ENCODE data around the gene NEURL1. TPM values are rescaled to one million over a fixed set of nuclear protein-coding genes. Genes with fewer than 3 reads are reported as not detected.

Gene NEURL1
- total RNA-seq, 2 donors from 2014 or later = 1.4 to 1.8 TPM

DNA sequence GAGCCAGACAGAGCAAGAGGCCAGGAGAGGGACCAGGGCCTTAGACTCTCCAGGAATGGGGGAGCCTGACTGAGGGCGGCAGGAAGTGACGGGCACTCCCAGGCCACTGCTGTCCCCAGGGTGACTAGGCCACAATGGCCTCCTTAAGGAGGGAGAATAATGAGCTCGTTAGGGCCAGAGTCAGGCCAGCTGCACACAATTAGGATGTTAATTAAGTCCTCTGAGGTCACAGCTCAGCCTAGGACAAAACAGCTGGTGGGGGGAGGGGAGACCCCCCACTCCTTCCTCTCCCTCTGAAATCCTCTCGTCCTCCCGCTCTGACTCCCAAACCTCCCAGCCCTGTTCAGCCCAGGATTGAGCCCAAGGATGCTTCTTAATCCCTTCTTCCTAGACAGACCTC lies 143.0 kb downstream of the NEURL1 start:
- H3K4me3 Mint-ChIP-seq = no peak overlapping the region
- H3K9me3 Mint-ChIP-seq = no peaks in the 10 kb centered on the region
- H3K4me1 Mint-ChIP-seq (ENCODE audit: low read depth in 2 of 2) = peaks cover 0 to 5% of the 10 kb centered on the region in 2 donors
- H3K27ac Mint-ChIP-seq = peak overlapping the region in 1 of 2 donors; percentile 4
- H3K36me3 Mint-ChIP-seq = no peaks in the 10 kb centered on the region
- ATAC-seq (no peak), DNase-seq (ENCODE audit: low spot score) (no peak)
- H3K27me3 Mint-ChIP-seq = no peaks in the 10 kb centered on the region

DNA sequence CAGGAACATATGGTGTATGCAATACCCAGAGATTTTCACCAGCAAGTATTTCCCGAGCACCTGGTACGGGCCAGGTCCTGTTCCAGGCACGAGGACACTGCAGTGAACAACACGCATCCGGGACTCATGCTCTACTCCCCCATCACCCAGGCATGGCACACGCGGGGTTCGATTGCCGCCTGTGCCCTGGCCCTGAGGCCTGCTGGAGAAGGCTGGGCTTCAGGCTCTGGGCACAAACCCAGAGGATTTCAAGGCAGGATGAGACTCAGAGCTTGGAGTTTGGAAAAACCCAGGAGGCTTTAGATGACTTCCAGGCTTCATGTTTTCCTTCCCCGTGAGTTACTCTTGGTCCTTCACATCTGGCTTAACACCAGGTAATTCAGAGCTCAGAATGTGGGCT lies 143.5 kb downstream of the NEURL1 start:
- Mint-ChIP-seq H3K4me1 (ENCODE audit: low read depth in 2 of 2) (peaks cover 0 to 3% of the 10 kb centered on the region in 2 donors), H3K36me3 (no peaks in the 10 kb centered on the region), H3K27ac (peak overlapping the region in 1 of 2 donors; percentile 4), H3K4me3 (no peak overlapping the region), H3K27me3 (no peaks in the 10 kb centered on the region), H3K9me3 (no peaks in the 10 kb centered on the region)
- ATAC-seq (no peak), DNase-seq (ENCODE audit: low spot score) (no peak)

DNA sequence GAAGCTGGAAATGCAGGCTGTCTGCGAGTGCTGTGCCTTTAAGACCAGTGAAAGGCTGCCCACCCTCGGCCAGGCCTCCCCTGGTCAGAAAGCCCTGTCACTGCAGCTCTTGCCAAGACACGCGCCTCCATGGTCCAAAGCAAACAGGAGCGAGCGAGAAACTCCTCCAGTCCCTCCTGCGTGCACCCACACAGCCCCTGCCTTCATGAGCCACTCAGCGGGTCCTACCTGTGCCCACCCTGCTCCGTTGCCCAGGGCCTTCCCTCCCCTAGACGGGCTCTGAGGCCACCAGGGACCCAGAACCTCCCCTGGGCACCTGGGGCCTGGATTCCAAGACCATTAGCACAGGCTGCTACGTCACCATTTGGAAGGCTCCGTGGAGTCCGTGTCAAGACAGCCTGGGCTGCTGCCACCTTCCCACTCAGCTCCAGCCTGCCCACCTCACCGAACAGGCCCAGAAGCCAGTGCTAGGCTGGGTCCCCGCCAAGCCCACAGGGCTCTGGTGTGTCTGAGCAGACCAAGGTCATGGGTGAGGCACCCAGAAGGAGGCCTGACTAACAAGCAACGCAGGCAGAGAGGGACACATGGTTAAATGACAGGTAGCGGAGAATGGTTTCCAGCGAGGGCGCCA lies 144.5 kb downstream of the NEURL1 start:
- Mint-ChIP-seq H3K4me1 (ENCODE audit: low read depth in 2 of 2) (no peaks in the 10 kb centered on the region), H3K27me3 (no peaks in the 10 kb centered on the region), H3K27ac (no peak overlapping the region), H3K4me3 (no peak overlapping the region), H3K36me3 (no peaks in the 10 kb centered on the region), H3K9me3 (no peaks in the 10 kb centered on the region)
- peak in 1 of 2 donors; percentile 10 for ATAC-seq
- DNase-seq (ENCODE audit: low spot score) = no peak

DNA sequence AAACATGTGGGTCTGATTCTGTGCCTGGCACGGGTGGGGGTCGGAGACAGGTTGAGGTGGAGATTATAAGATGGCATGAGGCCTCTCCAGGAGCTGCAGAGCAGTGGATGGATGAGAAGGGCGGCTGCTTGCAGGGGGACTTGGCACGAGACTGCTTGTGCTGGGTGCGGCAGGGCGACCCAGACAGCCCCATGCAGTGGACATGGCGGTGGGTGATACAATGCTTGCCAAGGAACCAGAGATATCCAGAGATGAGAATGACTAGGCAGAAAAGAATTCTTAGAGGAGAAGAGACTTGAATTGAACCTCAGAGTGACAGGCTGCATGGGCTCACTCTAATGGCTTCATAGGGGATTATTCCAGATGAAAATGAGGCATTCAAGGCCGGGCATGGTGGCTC lies 145.4 kb downstream of the NEURL1 start:
- Mint-ChIP-seq H3K4me1 (ENCODE audit: low read depth in 2 of 2) (no peaks in the 10 kb centered on the region), H3K36me3 (no peaks in the 10 kb centered on the region), H3K27me3 (no peaks in the 10 kb centered on the region), H3K27ac (no peak overlapping the region), H3K9me3 (no peaks in the 10 kb centered on the region), H3K4me3 (no peak overlapping the region)
- ATAC-seq (no peak), DNase-seq (ENCODE audit: low spot score) (no peak)

DNA sequence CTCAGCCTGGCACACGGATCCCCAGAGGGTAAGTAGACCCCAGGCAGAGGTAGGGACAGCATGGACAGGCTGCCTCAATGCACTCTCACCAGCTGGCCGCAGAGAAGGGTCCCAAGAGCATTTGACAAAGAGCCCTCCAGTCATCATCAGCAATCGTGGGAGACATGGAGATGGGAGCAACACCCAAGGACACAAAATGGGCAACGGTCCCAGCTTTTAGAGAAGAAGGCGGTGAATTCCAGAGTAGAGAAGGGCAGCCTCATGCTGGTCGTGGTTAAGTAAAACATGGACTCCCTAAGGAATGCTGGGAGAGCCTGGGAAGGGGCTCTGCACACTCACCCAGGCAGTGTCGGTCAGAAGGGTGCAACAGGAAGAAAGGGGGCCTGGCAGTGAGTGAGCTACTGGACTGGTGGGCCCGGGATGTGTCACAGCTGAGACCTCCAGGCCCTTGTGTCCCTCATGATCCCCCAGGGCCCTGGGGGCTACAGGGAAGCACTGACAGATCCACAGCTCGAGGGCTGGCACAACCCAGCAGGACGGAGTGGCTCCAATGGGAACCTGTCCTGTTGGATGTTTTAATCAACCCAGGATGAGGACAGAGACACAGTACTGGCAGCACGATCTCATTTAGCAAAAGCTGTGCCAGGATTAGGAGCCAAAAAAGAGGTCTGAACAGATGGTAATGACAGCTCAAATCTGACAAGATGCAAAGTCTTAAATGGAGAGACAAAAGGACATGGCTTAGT lies 147.1 kb downstream of the NEURL1 start:
- H3K27me3 Mint-ChIP-seq = no peaks in the 10 kb centered on the region
- no peak overlapping the region for H3K4me3 Mint-ChIP-seq
- H3K4me1 Mint-ChIP-seq (ENCODE audit: low read depth in 2 of 2) = no peaks in the 10 kb centered on the region
- no peaks in the 10 kb centered on the region for H3K9me3 Mint-ChIP-seq
- H3K36me3 Mint-ChIP-seq = no peaks in the 10 kb centered on the region
- no peak overlapping the region for H3K27ac Mint-ChIP-seq
- ATAC-seq = no peak
- no peak for DNase-seq (ENCODE audit: low spot score)

DNA sequence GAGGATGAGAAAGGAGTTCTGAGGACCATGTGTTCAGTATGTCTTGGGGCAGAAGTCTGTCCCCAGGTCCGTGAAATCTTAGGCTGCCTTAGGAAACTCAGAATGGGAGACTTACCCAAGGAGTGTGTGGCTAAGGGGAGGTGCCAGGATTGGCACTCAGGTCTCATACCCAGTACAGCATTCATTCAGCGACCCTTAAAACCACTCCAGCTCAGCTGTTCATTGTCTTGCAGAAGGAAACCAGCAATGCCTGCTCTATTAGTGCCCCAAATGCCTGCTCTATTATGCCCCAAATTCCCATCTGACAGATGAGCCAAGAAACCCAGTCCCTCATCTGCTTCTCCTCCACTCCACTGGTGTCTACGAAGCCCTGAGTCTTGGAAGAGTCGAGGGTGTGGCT lies 147.8 kb downstream of the NEURL1 start:
- H3K27ac Mint-ChIP-seq = no peak overlapping the region
- no peaks in the 10 kb centered on the region for H3K4me1 Mint-ChIP-seq (ENCODE audit: low read depth in 2 of 2)
- no peaks in the 10 kb centered on the region for H3K27me3 Mint-ChIP-seq
- no peaks in the 10 kb centered on the region for H3K36me3 Mint-ChIP-seq
- ATAC-seq = no peak
- H3K9me3 Mint-ChIP-seq = no peaks in the 10 kb centered on the region
- no peak for DNase-seq (ENCODE audit: low spot score)
- no peak overlapping the region for H3K4me3 Mint-ChIP-seq

Other genes with a start within 250 kb of the NEURL1 start
- not detected for gene RPEL1, start 247.8 kb upstream of the NEURL1 start, total RNA-seq
- gene INA, start 216.6 kb upstream of the NEURL1 start, total RNA-seq = under 1 TPM in 1 of 2 donors, not detected in 1; 0.14 TPM
- 10 to 100 TPM; 12.2 to 19.0 TPM for gene PCGF6, start 142.6 kb upstream of the NEURL1 start, total RNA-seq
- 10 to 100 TPM in 1 of 2 donors, 1 to 10 TPM in 1; 8.3 to 11.3 TPM for gene TAF5, start 125.7 kb upstream of the NEURL1 start, total RNA-seq
- 100 to 1,000 TPM; 161 to 302 TPM for gene ATP5MK, start 97.2 kb upstream of the NEURL1 start, total RNA-seq
- 100 to 1,000 TPM in 1 of 2 donors, 10 to 100 TPM in 1; 61.7 to 151 TPM for gene PDCD11, start 97.1 kb upstream of the NEURL1 start, total RNA-seq
- gene CALHM2, start 41.3 kb upstream of the NEURL1 start, total RNA-seq = 10 to 100 TPM; 11.2 to 12.7 TPM
- gene CALHM1, start 34.8 kb upstream of the NEURL1 start, total RNA-seq = not detected
- gene CALHM3, start 14.5 kb upstream of the NEURL1 start, total RNA-seq = not detected

Measured in natural killer cell treated with Interleukin-12 subunit alpha and Interleukin-12 subunit beta and Interleukin-15 and Interleukin-18, amount 100 ng/mL, for 72 hours (primary cell).